ENCODE data around the gene AOC2. TPM values are rescaled to one million over a fixed set of nuclear protein-coding genes. Genes with fewer than 3 reads are reported as not detected.

Gene AOC2
- total RNA-seq, 1 experiment from 2014 or later = 11.0 TPM

DNA sequence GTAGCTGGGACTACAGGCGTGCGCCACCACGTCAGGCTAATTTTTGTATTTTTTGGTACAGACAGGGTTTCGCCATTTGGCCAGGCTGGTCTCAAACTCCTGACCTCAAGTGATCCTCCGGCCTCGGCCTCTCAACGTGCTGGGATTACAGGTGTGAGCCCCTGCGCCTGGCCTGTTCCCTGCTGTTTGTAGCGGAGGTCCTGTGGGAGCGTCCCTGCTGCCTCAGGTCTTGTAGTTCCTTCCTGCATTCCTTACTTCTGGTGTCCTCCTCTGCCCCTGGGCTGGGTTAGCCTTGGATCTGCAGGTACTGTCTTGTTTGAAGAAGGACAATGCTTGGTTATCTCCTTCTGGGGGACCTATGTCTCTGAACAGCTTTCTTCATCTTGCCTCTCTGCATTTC lies 32.7 kb downstream of the AOC2 start:
- Mint-ChIP-seq H3K4me3 (no peak overlapping the region), H3K4me1 (peaks cover 21% of the 10 kb centered on the region), H3K9me3 (no peaks in the 10 kb centered on the region), H3K27ac (no peak overlapping the region), H3K36me3 (no peaks in the 10 kb centered on the region), H3K27me3 (ENCODE audit: low read depth) (peaks cover 32% of the 10 kb centered on the region)
- TF ChIP-seq CBFB (CRISPR knock-in tag; IDR thresholded peaks at IDR 0.05; ENCODE audit: low read depth) (no peak), ATF1 (CRISPR knock-in tag; IDR thresholded peaks at IDR 0.05) (no peak), FOXJ3 (CRISPR knock-in tag; IDR thresholded peaks at IDR 0.05; ENCODE audit: borderline replicate concordance) (no peak), TP53 (CRISPR knock-in tag; IDR thresholded peaks at IDR 0.05) (no peak), MXD4 (CRISPR knock-in tag; IDR thresholded peaks at IDR 0.05; ENCODE audit: borderline replicate concordance) (no peak), NFATC4 (CRISPR knock-in tag; IDR thresholded peaks at IDR 0.05) (no peak), GRHL2 (CRISPR knock-in tag; IDR thresholded peaks at IDR 0.05; ENCODE audit: insufficient replicate concordance, severe bottlenecking) (no peak), ZNF416 (CRISPR knock-in tag; IDR thresholded peaks at IDR 0.05) (no peak), ZNF317 (CRISPR knock-in tag; IDR thresholded peaks at IDR 0.05; ENCODE audit: borderline replicate concordance, low read depth) (no peak), RELA (CRISPR knock-in tag; IDR thresholded peaks at IDR 0.05; ENCODE audit: borderline replicate concordance) (no peak), NR1H2 (CRISPR knock-in tag; IDR thresholded peaks at IDR 0.05) (no peak), SMAD3 (CRISPR knock-in tag; IDR thresholded peaks at IDR 0.05; ENCODE audit: borderline replicate concordance) (no peak), IRF2 (CRISPR knock-in tag; IDR thresholded peaks at IDR 0.05; ENCODE audit: borderline replicate concordance, low read depth) (no peak)
- TF ChIP-seq, protein P1, sequence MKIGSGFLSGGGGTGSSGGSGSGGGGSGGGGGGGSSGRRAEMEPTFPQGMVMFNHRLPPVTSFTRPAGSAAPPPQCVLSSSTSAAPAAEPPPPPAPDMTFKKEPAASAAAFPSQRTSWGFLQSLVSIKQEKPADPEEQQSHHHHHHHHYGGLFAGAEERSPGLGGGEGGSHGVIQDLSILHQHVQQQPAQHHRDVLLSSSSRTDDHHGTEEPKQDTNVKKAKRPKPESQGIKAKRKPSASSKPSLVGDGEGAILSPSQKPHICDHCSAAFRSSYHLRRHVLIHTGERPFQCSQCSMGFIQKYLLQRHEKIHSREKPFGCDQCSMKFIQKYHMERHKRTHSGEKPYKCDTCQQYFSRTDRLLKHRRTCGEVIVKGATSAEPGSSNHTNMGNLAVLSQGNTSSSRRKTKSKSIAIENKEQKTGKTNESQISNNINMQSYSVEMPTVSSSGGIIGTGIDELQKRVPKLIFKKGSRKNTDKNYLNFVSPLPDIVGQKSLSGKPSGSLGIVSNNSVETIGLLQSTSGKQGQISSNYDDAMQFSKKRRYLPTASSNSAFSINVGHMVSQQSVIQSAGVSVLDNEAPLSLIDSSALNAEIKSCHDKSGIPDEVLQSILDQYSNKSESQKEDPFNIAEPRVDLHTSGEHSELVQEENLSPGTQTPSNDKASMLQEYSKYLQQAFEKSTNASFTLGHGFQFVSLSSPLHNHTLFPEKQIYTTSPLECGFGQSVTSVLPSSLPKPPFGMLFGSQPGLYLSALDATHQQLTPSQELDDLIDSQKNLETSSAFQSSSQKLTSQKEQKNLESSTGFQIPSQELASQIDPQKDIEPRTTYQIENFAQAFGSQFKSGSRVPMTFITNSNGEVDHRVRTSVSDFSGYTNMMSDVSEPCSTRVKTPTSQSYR (CRISPR knock-in tag; IDR thresholded peaks at IDR 0.05) = no peak
- TF ChIP-seq, protein P2, sequence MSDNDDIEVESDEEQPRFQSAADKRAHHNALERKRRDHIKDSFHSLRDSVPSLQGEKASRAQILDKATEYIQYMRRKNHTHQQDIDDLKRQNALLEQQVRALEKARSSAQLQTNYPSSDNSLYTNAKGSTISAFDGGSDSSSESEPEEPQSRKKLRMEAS (CRISPR knock-in tag; IDR thresholded peaks at IDR 0.05) = no peak
- DNase-seq (ENCODE audit: low spot score) (no peak), ATAC-seq (no peak)
- POLR2A ChIA-PET = no interaction called here
- CTCF ChIA-PET = interaction anchor here (1.0 kb wide), 1 partner anchor 52 kb away, joined by 4 read pairs; no protein-coding TSS in a partner anchor

DNA sequence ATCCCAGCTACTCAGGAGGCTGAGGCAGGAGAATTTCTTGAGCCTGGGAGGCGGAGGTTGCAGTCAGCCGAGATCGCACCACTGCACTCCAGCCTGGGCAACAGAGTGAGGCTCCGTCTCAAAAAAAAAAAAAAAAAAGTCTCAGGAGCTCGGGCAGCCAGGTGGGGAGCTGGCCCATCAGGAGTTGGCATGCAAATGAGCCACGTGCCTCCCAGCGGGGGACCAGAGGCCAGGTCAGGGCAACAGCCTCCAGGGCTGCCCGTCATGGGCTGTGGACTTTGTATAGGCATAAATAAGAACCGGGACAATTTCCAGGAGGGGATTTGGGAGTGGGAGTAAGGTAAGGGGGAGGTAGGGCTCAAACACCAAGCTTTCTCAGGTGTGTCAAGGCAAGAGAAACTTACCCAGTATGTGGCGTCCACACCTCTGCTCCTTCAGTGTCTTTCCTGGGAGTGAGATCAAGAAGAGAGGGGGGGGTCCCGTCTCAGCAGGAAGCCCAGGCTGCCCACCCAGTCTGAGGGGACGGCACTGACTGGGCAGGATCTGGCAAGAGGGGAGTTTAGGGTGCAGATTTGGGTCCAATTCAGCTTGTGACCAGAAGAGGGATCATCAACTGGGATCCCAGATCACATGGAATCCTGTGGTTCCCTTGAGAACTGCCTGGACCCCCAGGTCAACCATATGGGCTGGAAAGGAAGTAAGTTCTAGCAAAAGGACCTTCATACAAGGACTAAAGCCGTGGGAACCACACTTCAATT lies 33.9 kb downstream of the AOC2 start:
- Mint-ChIP-seq H3K27me3 (ENCODE audit: low read depth) (peaks cover 32% of the 10 kb centered on the region), H3K4me3 (peak overlapping the region; percentile 39), H3K27ac (no peak overlapping the region), H3K36me3 (no peaks in the 10 kb centered on the region), H3K9me3 (no peaks in the 10 kb centered on the region), H3K4me1 (peaks cover 21% of the 10 kb centered on the region)
- ATAC-seq (peak; percentile 82), DNase-seq (ENCODE audit: low spot score) (peak; percentile 89)
- CTCF ChIA-PET = interaction anchor here (0.6 to 1.9 kb wide), 9 partner anchors 10 to 119 kb away, joined by 3 to 9 read pairs (median 5); partner anchors contain the start of genes BECN1 and RPL27
- POLR2A ChIA-PET = interaction anchor here (0.6 kb wide), 1 partner anchor 18 kb away, joined by 3 read pairs; no protein-coding TSS in a partner anchor
- TF ChIP-seq, protein P3, sequence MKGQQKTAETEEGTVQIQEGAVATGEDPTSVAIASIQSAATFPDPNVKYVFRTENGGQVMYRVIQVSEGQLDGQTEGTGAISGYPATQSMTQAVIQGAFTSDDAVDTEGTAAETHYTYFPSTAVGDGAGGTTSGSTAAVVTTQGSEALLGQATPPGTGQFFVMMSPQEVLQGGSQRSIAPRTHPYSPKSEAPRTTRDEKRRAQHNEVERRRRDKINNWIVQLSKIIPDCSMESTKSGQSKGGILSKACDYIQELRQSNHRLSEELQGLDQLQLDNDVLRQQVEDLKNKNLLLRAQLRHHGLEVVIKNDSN (CRISPR knock-in tag; IDR thresholded peaks at IDR 0.05) = peak; percentile 81
- TF ChIP-seq, protein P4, sequence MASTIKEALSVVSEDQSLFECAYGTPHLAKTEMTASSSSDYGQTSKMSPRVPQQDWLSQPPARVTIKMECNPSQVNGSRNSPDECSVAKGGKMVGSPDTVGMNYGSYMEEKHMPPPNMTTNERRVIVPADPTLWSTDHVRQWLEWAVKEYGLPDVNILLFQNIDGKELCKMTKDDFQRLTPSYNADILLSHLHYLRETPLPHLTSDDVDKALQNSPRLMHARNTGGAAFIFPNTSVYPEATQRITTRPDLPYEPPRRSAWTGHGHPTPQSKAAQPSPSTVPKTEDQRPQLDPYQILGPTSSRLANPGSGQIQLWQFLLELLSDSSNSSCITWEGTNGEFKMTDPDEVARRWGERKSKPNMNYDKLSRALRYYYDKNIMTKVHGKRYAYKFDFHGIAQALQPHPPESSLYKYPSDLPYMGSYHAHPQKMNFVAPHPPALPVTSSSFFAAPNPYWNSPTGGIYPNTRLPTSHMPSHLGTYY (CRISPR knock-in tag; IDR thresholded peaks at IDR 0.05) = no peak
- no peak for TF ChIP-seq ZNF423 (CRISPR knock-in tag; IDR thresholded peaks at IDR 0.05)
- no peak for TF ChIP-seq RORB (CRISPR knock-in tag; IDR thresholded peaks at IDR 0.05)
- TF ChIP-seq ZNF121 (CRISPR knock-in tag; IDR thresholded peaks at IDR 0.05) = peak; percentile 85
- TF ChIP-seq OVOL2 (CRISPR knock-in tag; IDR thresholded peaks at IDR 0.05; ENCODE audit: borderline replicate concordance) = no peak
- no peak for TF ChIP-seq SMAD3 (CRISPR knock-in tag; IDR thresholded peaks at IDR 0.05; ENCODE audit: borderline replicate concordance)
- TF ChIP-seq, protein P5, sequence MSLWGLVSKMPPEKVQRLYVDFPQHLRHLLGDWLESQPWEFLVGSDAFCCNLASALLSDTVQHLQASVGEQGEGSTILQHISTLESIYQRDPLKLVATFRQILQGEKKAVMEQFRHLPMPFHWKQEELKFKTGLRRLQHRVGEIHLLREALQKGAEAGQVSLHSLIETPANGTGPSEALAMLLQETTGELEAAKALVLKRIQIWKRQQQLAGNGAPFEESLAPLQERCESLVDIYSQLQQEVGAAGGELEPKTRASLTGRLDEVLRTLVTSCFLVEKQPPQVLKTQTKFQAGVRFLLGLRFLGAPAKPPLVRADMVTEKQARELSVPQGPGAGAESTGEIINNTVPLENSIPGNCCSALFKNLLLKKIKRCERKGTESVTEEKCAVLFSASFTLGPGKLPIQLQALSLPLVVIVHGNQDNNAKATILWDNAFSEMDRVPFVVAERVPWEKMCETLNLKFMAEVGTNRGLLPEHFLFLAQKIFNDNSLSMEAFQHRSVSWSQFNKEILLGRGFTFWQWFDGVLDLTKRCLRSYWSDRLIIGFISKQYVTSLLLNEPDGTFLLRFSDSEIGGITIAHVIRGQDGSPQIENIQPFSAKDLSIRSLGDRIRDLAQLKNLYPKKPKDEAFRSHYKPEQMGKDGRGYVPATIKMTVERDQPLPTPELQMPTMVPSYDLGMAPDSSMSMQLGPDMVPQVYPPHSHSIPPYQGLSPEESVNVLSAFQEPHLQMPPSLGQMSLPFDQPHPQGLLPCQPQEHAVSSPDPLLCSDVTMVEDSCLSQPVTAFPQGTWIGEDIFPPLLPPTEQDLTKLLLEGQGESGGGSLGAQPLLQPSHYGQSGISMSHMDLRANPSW (CRISPR knock-in tag; conservative IDR thresholded peaks at IDR 0.05; ENCODE audit: low read depth) = no peak
- TF ChIP-seq CBFB (CRISPR knock-in tag; IDR thresholded peaks at IDR 0.05; ENCODE audit: low read depth) = no peak
- TF ChIP-seq, protein P6, sequence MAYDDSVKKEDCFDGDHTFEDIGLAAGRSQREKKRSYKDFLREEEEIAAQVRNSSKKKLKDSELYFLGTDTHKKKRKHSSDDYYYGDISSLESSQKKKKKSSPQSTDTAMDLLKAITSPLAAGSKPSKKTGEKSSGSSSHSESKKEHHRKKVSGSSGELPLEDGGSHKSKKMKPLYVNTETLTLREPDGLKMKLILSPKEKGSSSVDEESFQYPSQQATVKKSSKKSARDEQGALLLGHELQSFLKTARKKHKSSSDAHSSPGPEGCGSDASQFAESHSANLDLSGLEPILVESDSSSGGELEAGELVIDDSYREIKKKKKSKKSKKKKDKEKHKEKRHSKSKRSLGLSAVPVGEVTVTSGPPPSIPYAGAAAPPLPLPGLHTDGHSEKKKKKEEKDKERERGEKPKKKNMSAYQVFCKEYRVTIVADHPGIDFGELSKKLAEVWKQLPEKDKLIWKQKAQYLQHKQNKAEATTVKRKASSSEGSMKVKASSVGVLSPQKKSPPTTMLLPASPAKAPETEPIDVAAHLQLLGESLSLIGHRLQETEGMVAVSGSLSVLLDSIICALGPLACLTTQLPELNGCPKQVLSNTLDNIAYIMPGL (CRISPR knock-in tag; IDR thresholded peaks at IDR 0.05) = no peak
- no peak for TF ChIP-seq FOXP1 (CRISPR knock-in tag; IDR thresholded peaks at IDR 0.05; ENCODE audit: borderline replicate concordance)
